ENCODE measurements around the gene FAT3.

FAT3 gene

DNA sequence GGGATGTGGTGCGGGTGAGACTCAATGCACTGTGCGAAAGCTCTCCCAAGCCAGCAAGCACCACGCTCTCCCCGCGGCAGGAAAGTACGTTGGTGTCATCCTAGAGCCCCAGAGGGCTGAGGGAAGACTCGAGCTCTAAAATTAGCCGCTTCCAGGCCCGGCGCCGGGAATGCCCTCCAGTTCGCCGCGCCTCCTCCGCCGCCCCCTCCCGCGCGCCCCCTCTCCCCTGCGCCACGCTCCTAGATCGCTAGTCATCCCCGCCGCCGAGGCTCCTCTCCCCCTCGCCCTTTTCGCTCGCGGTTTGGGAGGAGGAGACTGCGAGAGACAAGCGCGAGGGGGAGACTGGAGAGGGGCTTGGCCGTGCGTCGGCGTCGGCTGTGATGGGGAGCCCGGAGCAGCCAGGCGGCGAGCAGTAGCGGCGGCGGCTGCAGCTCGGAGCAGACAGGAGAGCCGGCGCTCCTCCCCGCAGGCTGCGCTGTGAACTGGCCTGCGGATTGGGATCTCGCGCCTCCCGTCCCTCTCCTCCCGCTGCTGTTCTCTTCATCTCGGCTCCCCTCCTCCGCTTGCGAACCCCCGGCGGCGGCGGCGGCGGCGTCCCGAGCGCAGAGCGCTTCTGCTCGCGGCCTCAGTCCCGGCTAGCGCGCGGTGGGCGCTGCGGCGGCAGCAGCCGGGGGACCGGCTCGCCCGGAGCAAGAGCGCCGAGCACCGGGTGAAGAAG is at the start of gene FAT3:
TSS of gene FAT3 (plus strand) at position 412 of the 718 bp plus-strand sequence. CDS start 127,295 bp downstream, outside the sequence.
- peaks cover 37 to 59% of the 10 kb centered on the region in 2 donors for H3K27me3 ChIP-seq (ENCODE audit: control insufficient read depth in 1 of 2, insufficient read depth in 2 of 2, low read length in 2 of 2)
- H3K36me3 ChIP-seq (ENCODE audit: control insufficient read depth in 1 of 2, insufficient read depth in 2 of 2, low read length in 2 of 2) = no peaks in the 10 kb centered on the region
- no peaks in the 10 kb centered on the region for H3K9me3 ChIP-seq (ENCODE audit: control insufficient read depth in 1 of 2, low read length in 2 of 2)
- H3K4me1 ChIP-seq (ENCODE audit: control insufficient read depth in 1 of 2, insufficient read depth in 2 of 2, low read length in 2 of 2) = peaks cover 4% of the 10 kb centered on the region in 2 donors
- H3K27ac ChIP-seq (ENCODE audit: low read depth, low read length) = no peak within 1 kb of the TSS
- peak within 1 kb of the TSS in 1 of 2 donors; percentile 22 for H3K4me3 ChIP-seq (ENCODE audit: low read depth in 1 of 2, low read length in 2 of 2)
- no peak within 1 kb of the TSS for H3K9ac ChIP-seq (ENCODE audit: low read depth in 1 of 2, low read length in 2 of 2)

- H3K27ac ChIP-seq (ENCODE audit: low read depth, low read length) = no peak overlapping the region
- H3K36me3 ChIP-seq (ENCODE audit: control insufficient read depth in 1 of 2, insufficient read depth in 2 of 2, low read length in 2 of 2) = no peaks in the 10 kb centered on the region
- H3K27me3 ChIP-seq (ENCODE audit: control insufficient read depth in 1 of 2, insufficient read depth in 2 of 2, low read length in 2 of 2) = no peaks in the 10 kb centered on the region
Measured at GRCh38 chr11:92179017-92179670, 45.5 kb upstream of the FAT3 start.

DNA sequence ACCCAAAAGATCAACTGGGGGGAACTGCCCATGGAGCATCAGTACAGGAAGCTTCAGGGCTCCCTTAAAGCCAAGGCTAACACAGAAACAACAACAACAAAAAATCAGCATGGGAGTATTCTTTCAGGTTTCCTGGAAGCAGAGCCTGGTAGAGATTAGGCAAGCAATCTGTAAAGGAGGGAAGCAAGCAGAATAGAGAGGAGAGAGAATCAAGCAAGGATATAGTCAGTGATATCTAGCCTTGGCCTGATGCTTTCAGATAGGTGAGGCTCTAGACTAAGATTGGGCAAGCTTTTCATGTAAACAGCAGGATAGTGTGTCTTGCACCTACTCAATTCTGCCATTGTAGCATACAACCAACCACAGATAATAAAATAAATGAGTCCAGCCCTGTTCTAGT is 44.4 kb upstream of the FAT3 start:
- Histone ChIP-seq H3K4me3 (ENCODE audit: low read depth in 1 of 2, low read length in 2 of 2) (no peak overlapping the region), H3K27me3 (ENCODE audit: control insufficient read depth in 1 of 2, insufficient read depth in 2 of 2, low read length in 2 of 2) (no peaks in the 10 kb centered on the region), H3K9me3 (ENCODE audit: control insufficient read depth in 1 of 2, low read length in 2 of 2) (no peaks in the 10 kb centered on the region), H3K36me3 (ENCODE audit: control insufficient read depth in 1 of 2, insufficient read depth in 2 of 2, low read length in 2 of 2) (no peaks in the 10 kb centered on the region), H3K27ac (ENCODE audit: low read depth, low read length) (no peak overlapping the region), H3K9ac (ENCODE audit: low read depth in 1 of 2, low read length in 2 of 2) (no peak overlapping the region), H3K4me1 (ENCODE audit: control insufficient read depth in 1 of 2, insufficient read depth in 2 of 2, low read length in 2 of 2) (no peaks in the 10 kb centered on the region)

More at GRCh38 chr11:92179017-92179670, 45.5 kb upstream of the FAT3 start:
- no peaks in the 10 kb centered on the region for H3K9me3 ChIP-seq (ENCODE audit: control insufficient read depth in 1 of 2, low read length in 2 of 2)
- H3K4me1 ChIP-seq (ENCODE audit: control insufficient read depth in 1 of 2, insufficient read depth in 2 of 2, low read length in 2 of 2) = no peaks in the 10 kb centered on the region
- no peak overlapping the region for H3K4me3 ChIP-seq (ENCODE audit: low read depth in 1 of 2, low read length in 2 of 2)
- no peak overlapping the region for H3K9ac ChIP-seq (ENCODE audit: low read depth in 1 of 2, low read length in 2 of 2)

GRCh38 chr11:92180664-92181251 is 43.9 kb upstream of the FAT3 start:
- Histone ChIP-seq H3K9ac (ENCODE audit: low read depth in 1 of 2, low read length in 2 of 2) (no peak overlapping the region), H3K27me3 (ENCODE audit: control insufficient read depth in 1 of 2, insufficient read depth in 2 of 2, low read length in 2 of 2) (no peaks in the 10 kb centered on the region), H3K4me3 (ENCODE audit: low read depth in 1 of 2, low read length in 2 of 2) (no peak overlapping the region), H3K9me3 (ENCODE audit: control insufficient read depth in 1 of 2, low read length in 2 of 2) (no peaks in the 10 kb centered on the region), H3K36me3 (ENCODE audit: control insufficient read depth in 1 of 2, insufficient read depth in 2 of 2, low read length in 2 of 2) (no peaks in the 10 kb centered on the region), H3K4me1 (ENCODE audit: control insufficient read depth in 1 of 2, insufficient read depth in 2 of 2, low read length in 2 of 2) (no peaks in the 10 kb centered on the region), H3K27ac (ENCODE audit: low read depth, low read length) (no peak overlapping the region)

GRCh38 chr11:92190535-92191206 is 33.9 kb upstream of the FAT3 start:
- Histone ChIP-seq H3K4me1 (ENCODE audit: control insufficient read depth in 1 of 2, insufficient read depth in 2 of 2, low read length in 2 of 2) (no peaks in the 10 kb centered on the region), H3K9me3 (ENCODE audit: control insufficient read depth in 1 of 2, low read length in 2 of 2) (no peaks in the 10 kb centered on the region), H3K27ac (ENCODE audit: low read depth, low read length) (no peak overlapping the region), H3K4me3 (ENCODE audit: low read depth in 1 of 2, low read length in 2 of 2) (no peak overlapping the region), H3K9ac (ENCODE audit: low read depth in 1 of 2, low read length in 2 of 2) (no peak overlapping the region), H3K27me3 (ENCODE audit: control insufficient read depth in 1 of 2, insufficient read depth in 2 of 2, low read length in 2 of 2) (no peaks in the 10 kb centered on the region), H3K36me3 (ENCODE audit: control insufficient read depth in 1 of 2, insufficient read depth in 2 of 2, low read length in 2 of 2) (no peaks in the 10 kb centered on the region)

DNA sequence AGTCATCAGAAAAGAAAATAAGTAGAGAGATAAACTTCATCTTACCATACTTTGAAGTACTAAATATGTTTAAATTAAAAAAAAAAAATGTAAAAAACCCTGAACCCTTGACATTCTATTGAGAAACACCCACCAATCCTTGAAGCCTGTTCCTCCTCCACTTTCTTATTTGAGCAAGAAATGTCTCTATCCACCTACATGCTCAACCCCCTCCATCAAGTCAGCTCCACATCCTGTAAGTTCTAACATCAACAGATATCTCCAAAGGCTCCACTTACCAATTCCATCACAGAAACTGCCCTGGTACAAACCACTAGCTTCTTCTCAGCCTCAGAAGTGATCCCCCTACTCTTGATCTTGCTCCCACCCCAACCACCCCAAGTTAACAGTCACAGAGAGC is 32.5 kb upstream of the FAT3 start:
- H3K4me1 ChIP-seq (ENCODE audit: control insufficient read depth in 1 of 2, insufficient read depth in 2 of 2, low read length in 2 of 2) = no peaks in the 10 kb centered on the region
- no peak overlapping the region for H3K9ac ChIP-seq (ENCODE audit: low read depth in 1 of 2, low read length in 2 of 2)
- H3K9me3 ChIP-seq (ENCODE audit: control insufficient read depth in 1 of 2, low read length in 2 of 2) = no peaks in the 10 kb centered on the region
- H3K27me3 ChIP-seq (ENCODE audit: control insufficient read depth in 1 of 2, insufficient read depth in 2 of 2, low read length in 2 of 2) = no peaks in the 10 kb centered on the region
- no peaks in the 10 kb centered on the region for H3K36me3 ChIP-seq (ENCODE audit: control insufficient read depth in 1 of 2, insufficient read depth in 2 of 2, low read length in 2 of 2)
- no peak overlapping the region for H3K27ac ChIP-seq (ENCODE audit: low read depth, low read length)
- H3K4me3 ChIP-seq (ENCODE audit: low read depth in 1 of 2, low read length in 2 of 2) = no peak overlapping the region

DNA sequence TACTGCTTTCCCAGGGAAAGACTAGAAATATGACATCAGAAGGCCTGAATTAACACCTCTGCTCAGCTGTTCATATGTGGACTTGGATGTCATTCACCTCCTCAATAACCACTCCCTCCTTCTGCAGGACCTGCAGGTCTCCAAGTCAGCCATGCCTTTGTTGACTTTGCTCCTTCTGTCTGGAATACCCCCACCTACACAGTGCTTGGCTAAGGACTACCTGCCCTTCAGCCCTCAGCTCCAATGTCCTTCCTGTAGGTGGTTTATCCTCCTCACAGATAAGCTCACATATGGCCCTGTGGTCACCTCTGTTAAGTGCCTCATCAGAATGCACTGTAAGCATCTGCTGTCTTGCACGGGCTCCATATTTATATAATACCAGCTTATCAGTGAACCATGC is 26.4 kb upstream of the FAT3 start:
- H3K27ac ChIP-seq (ENCODE audit: low read depth, low read length) = no peak overlapping the region
- H3K4me1 ChIP-seq (ENCODE audit: control insufficient read depth in 1 of 2, insufficient read depth in 2 of 2, low read length in 2 of 2) = no peaks in the 10 kb centered on the region
- H3K4me3 ChIP-seq (ENCODE audit: low read depth in 1 of 2, low read length in 2 of 2) = no peak overlapping the region
- H3K36me3 ChIP-seq (ENCODE audit: control insufficient read depth in 1 of 2, insufficient read depth in 2 of 2, low read length in 2 of 2) = no peaks in the 10 kb centered on the region
- H3K9me3 ChIP-seq (ENCODE audit: control insufficient read depth in 1 of 2, low read length in 2 of 2) = no peaks in the 10 kb centered on the region
- H3K9ac ChIP-seq (ENCODE audit: low read depth in 1 of 2, low read length in 2 of 2) = no peak overlapping the region
- no peaks in the 10 kb centered on the region for H3K27me3 ChIP-seq (ENCODE audit: control insufficient read depth in 1 of 2, insufficient read depth in 2 of 2, low read length in 2 of 2)

GRCh38 chr11:92199991-92200390 is 24.6 kb upstream of the FAT3 start:
- Histone ChIP-seq H3K36me3 (ENCODE audit: control insufficient read depth in 1 of 2, insufficient read depth in 2 of 2, low read length in 2 of 2) (no peaks in the 10 kb centered on the region), H3K4me3 (ENCODE audit: low read depth in 1 of 2, low read length in 2 of 2) (no peak overlapping the region), H3K4me1 (ENCODE audit: control insufficient read depth in 1 of 2, insufficient read depth in 2 of 2, low read length in 2 of 2) (no peaks in the 10 kb centered on the region), H3K9ac (ENCODE audit: low read depth in 1 of 2, low read length in 2 of 2) (no peak overlapping the region), H3K27ac (ENCODE audit: low read depth, low read length) (no peak overlapping the region), H3K27me3 (ENCODE audit: control insufficient read depth in 1 of 2, insufficient read depth in 2 of 2, low read length in 2 of 2) (no peaks in the 10 kb centered on the region), H3K9me3 (ENCODE audit: control insufficient read depth in 1 of 2, low read length in 2 of 2) (no peaks in the 10 kb centered on the region)

- Histone ChIP-seq H3K27me3 (ENCODE audit: control insufficient read depth in 1 of 2, insufficient read depth in 2 of 2, low read length in 2 of 2) (no peaks in the 10 kb centered on the region), H3K4me3 (ENCODE audit: low read depth in 1 of 2, low read length in 2 of 2) (no peak overlapping the region), H3K9me3 (ENCODE audit: control insufficient read depth in 1 of 2, low read length in 2 of 2) (no peaks in the 10 kb centered on the region)
Measured at GRCh38 chr11:92204731-92205130, 19.9 kb upstream of the FAT3 start.

DNA sequence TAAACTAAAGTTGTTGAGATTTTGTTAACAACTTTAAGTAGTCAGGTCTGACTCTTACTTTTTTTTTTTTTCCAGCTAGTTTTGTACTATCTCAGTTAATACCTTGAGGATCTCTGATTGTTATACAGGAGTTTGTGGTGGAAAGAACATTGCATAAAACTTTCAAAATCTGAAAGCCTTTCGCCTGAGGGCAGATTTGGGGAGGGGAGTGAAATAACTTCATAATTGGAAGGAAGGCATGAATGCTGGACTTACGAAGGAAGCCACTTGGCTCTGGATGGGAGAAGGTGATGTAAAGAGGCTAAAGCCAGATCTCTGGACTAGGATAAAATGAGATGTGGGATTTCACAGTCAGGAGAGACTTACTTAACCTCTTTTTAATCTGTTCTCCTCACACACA is 18.2 kb upstream of the FAT3 start:
- no peak overlapping the region for H3K4me3 ChIP-seq (ENCODE audit: low read depth in 1 of 2, low read length in 2 of 2)
- H3K4me1 ChIP-seq (ENCODE audit: control insufficient read depth in 1 of 2, insufficient read depth in 2 of 2, low read length in 2 of 2) = no peaks in the 10 kb centered on the region
- no peaks in the 10 kb centered on the region for H3K27me3 ChIP-seq (ENCODE audit: control insufficient read depth in 1 of 2, insufficient read depth in 2 of 2, low read length in 2 of 2)
- no peak overlapping the region for H3K27ac ChIP-seq (ENCODE audit: low read depth, low read length)
- no peaks in the 10 kb centered on the region for H3K36me3 ChIP-seq (ENCODE audit: control insufficient read depth in 1 of 2, insufficient read depth in 2 of 2, low read length in 2 of 2)
- no peaks in the 10 kb centered on the region for H3K9me3 ChIP-seq (ENCODE audit: control insufficient read depth in 1 of 2, low read length in 2 of 2)
- H3K9ac ChIP-seq (ENCODE audit: low read depth in 1 of 2, low read length in 2 of 2) = no peak overlapping the region

More at GRCh38 chr11:92204731-92205130, 19.9 kb upstream of the FAT3 start:
- Histone ChIP-seq H3K36me3 (ENCODE audit: control insufficient read depth in 1 of 2, insufficient read depth in 2 of 2, low read length in 2 of 2) (no peaks in the 10 kb centered on the region), H3K9ac (ENCODE audit: low read depth in 1 of 2, low read length in 2 of 2) (no peak overlapping the region), H3K4me1 (ENCODE audit: control insufficient read depth in 1 of 2, insufficient read depth in 2 of 2, low read length in 2 of 2) (no peaks in the 10 kb centered on the region), H3K27ac (ENCODE audit: low read depth, low read length) (no peak overlapping the region)
